RPMI8226 (cell line): ENCODE data around the gene ZNF836.
"Not testable (repeated sequence)": the region's sequence is repeated elsewhere in the genome, so short reads cannot be mapped to it uniquely, and the experiment has no call there.

Experiments used
- DNase-seq: peaks from one replicate; pipeline ENCODE4 v3.0.0-alpha.2; 2015

Gene ZNF836

GRCh38 chr19:52171321-52172169 lies at the start of gene ZNF836:
TSS of gene ZNF836 (minus strand) at chr19:52171621. CDS start at chr19:52168072, 3,549 bp downstream.
- DNase-seq: peak; percentile 87

DNA sequence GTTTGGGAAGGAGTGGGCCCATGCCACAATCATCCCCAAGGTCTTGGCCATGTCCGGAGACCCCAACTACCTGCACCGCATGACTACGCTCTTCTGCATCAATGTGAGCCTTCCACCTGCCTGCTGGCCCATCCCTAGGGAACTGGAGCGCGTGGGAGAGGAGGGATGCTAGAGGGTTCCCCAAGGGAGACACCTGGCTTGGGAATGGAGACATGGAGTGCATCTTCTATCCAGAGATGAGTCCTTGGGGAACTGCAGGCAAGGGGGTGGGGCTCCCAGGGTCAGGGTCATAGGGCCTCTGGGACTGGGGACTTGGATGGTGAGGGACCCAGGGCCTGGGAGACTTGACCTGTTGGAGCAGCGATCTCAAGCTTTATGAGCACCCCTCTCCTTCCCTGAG lies 49.6 kb upstream of the ZNF836 start:
- no peak for DNase-seq

- DNase-seq: no peak
These were observed 48.2 kb upstream of the ZNF836 start for GRCh38 chr19:52219611-52220010.

- no peak for DNase-seq
These were observed 46.2 kb upstream of the ZNF836 start for GRCh38 chr19:52217576-52217975.

DNA sequence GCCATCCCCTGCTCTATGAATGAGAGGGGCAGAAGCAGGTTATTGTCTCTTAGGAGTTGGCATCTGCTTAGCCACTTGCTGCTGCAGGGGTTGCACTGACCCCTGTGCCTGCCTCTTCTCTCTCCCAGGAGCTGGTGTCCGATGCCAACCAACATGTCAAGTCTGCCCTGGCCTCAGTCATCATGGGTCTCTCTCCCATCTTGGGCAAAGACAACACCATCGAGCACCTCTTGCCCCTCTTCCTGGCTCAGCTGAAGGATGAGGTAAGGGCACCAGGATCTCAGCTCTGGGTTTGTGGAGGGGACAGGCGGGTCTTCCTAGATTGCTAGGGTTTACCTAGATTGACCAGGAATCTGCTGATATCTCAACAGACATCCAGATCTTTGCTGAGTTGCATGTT lies 45.0 kb upstream of the ZNF836 start:
- DNase-seq: no peak

DNA sequence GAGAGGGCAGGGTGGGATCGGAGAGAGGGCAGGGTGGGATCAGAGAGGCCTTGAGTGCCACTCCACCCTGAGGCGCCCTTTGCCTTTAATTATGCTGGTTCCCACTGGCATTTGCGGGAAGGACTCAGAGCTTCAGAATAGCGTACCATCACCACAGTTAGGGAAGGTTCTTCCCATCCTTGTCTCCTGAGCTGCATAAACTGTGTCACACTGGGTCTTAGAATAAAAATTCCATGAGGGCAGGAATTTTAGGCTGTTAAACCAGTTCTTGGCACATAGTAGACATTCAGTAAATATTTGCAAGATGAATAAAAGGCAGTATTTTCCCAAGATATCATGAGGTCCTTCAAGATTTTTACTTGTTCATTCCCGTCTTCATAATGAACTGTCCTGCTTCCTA lies 42.8 kb upstream of the ZNF836 start:
- DNase-seq: no peak

DNA sequence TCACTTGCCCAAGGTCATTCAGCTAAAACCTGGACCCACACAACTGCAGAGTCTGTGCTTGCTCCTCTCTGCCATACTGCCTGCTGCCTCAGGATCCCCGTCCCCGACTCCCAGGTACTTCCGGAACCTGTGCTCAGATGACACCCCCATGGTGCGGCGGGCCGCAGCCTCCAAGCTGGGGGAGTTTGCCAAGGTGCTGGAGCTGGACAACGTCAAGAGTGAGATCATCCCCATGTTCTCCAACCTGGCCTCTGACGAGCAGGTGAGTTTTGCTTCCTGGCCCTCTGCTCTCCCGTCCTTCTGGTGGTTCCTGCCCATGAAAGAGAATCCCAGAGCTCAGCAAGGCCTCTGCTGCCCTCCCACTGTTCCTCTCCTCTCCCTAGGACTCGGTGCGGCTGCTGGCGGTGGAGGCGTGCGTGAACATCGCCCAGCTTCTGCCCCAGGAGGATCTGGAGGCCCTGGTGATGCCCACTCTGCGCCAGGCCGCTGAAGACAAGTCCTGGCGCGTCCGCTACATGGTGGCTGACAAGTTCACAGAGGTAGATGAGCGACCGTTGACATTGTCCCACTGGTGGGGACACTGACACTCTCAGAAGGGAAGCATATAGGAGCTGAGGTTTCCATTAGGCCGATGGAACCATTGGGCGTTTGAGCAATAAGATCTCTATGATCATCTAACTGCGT lies 41.3 kb upstream of the ZNF836 start:
- DNase-seq: no peak

- DNase-seq: no peak
These were observed 40.6 kb upstream of the ZNF836 start for GRCh38 chr19:52211926-52212571.

- DNase-seq: no peak
These were observed 39.8 kb upstream of the ZNF836 start for GRCh38 chr19:52211203-52211602.

DNA sequence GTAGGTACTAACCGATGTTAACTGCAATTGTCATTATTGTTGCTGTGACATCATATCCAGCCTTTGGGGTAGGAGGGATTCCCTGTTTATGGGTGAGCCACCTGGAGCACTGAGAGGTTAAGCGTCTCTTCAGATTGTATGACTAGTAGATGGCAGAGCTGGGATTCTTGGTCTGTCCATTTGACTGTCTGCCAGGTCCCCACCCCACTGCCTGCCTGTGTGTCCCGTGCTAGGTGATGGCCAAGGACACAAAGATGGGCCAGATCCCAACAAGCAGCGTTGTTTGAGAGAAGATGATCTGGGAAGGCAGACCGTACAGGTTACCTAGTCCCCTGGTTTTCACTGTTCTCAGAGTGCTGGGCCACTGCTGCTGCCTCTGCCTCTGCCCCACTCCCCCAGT lies 35.1 kb upstream of the ZNF836 start:
- DNase-seq: no peak

- not testable (repeated sequence) for DNase-seq
These were observed 29.5 kb upstream of the ZNF836 start for GRCh38 chr19:52200755-52201391.

DNA sequence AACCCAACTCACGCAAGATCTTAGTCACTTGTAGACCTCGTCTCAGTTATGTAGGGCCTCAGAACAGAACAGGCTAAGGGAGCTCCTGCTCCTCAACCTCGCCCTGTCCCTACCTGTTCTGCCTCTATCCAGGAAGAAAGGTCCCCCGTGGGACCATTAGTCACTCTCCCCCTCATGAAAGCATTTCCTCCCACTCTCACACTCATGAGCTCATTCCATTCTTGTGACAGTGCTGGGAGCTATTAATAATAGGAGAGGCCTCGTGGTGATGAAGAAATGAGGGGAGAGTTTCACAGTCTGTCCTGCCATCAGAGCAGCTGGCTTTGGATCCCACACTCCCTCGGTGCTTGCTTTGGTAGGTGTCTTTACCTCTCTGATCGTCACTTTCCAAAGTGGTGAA lies 28.6 kb upstream of the ZNF836 start:
- no peak for DNase-seq

DNA sequence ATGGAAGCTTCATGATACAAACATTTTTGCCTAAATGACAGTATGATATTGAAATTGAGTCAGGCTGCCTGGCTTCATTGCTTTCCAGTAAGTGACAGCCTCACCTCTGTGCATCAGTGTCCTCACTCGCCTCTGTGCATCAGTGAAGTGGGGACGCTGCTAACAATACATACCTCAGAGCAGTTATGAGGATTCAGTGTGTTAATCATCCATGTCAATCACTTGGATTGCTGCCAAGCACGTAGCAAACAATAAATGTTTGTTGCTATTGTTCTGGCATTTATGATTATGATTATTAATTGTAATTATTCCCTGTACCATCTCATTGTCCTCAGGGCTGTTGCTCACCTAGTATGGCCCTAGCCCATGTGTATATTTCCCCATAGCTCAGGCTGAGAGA lies 27.3 kb upstream of the ZNF836 start:
- DNase-seq: no peak

DNA sequence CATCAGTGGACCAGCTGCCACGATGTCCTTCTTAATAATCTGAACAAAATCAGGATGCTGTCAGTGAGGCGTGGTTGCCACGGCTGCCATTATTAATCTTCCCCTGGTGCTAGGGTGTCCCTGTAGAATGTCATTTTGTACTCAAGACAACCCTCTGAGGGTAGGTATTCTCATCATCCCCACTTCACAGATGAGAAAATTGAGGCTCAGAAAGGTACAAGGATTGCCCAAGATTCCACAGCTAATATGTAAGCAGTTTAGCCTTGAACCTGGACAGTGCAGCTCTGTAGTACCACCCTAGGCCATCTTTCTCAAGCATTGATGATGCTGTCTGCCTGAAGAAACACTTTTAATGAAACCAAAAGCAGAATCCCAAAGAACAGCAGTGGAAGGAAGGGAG lies 26.5 kb upstream of the ZNF836 start:
- no peak for DNase-seq

- no peak for DNase-seq
These were observed 25.0 kb upstream of the ZNF836 start for GRCh38 chr19:52196256-52196967.

- no peak for DNase-seq
These were observed 20.5 kb upstream of the ZNF836 start for GRCh38 chr19:52191951-52192350.

DNA sequence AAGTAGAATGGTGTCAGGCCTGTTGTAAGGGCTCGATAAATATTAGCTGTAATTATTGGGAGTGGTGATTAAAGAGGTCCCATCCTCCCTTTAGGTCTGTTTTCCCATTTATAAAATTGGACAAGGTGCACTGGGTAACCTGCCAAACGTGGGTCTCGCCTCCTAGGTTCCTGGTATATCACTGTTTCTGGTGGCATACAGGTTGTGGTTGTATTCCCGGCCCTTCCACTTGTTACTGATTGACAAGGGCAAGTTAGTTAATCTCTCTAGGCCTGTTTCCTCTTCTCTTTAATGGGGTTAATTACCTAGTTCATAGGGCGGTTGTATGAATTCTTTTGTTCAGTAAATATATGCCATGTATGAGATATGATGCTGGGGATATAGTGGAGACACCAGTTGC lies 20.0 kb upstream of the ZNF836 start:
- DNase-seq: no peak

DNA sequence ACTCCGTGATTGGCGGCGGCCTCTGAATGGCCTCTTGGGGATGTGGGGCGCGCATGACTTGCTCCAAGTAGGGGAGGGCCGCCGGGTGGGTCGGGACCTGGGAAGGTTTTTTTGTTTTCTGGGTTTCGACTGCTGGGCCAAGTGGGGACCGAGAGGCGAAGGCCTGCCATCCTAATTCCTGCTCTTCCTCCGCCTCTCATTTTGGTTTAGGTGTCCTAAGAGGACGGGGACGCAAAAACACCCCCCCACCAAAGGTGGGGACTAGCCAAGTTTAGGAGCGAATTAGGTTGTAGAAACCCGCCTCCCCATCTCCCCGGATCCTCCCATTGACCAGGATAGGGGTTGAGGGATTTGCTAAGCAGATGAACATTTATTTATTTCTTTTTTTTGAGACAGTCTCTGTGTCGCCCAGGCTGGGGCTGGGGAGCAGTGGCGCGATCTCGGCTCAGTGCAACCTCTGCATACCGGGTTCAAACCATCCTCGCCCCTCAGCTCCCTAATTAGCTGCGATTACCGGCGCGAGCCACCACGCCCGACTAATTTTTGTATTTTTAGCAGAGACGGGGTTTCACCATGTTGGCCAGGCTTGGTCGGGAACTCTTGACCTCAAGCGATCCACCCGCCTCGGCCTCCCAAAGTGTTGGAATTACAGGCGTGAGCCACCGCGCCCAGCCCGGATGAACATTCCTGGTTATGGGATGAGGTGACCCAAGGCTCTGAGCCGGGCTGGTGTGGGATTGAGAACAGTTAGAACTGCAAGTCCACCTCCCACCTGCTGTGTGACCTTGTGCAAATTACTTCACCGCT lies 19.3 kb upstream of the ZNF836 start:
- peak; percentile 36 for DNase-seq

DNA sequence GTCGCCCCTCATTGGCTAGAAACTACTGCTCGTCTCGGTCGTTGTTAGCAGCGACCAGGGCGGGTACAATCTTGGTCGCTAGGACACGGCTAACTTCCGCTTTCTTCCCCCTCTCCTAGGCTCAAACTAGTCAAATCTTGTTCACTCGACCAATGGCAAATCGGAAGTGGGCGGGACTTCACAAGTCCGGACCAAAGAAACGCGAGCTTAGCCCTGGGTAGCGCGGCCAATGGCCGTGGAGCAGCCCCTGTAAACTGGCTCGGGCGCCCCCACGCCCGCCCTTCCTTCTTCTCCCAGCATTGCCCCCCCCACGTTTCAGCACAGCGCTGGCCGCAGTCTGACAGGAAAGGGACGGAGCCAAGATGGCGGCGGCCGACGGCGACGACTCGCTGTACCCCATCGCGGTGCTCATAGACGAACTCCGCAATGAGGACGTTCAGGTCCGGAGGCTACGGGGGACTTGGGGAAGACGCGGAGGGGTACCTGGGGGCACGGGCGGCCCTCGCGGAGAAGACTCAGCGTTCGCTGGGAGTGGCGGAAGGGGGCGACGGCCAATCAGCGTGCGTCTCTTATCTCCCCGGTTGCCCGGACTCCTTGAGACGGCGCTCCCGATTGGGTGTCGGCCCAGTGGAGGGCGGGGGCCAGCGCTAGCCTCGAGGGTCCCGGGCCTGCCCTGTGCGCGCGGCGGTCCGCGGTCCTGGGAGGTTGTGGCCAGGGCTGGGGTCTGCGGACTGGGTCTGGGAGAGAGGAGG lies 18.5 kb upstream of the ZNF836 start, which contains the start of gene PPP2R1A:
PPP2R1A (plus strand) TSS at position 318 of the 752 bp plus-strand sequence; CDS start at position 363, 45 bp downstream.
- peak; percentile 99 for DNase-seq

DNA sequence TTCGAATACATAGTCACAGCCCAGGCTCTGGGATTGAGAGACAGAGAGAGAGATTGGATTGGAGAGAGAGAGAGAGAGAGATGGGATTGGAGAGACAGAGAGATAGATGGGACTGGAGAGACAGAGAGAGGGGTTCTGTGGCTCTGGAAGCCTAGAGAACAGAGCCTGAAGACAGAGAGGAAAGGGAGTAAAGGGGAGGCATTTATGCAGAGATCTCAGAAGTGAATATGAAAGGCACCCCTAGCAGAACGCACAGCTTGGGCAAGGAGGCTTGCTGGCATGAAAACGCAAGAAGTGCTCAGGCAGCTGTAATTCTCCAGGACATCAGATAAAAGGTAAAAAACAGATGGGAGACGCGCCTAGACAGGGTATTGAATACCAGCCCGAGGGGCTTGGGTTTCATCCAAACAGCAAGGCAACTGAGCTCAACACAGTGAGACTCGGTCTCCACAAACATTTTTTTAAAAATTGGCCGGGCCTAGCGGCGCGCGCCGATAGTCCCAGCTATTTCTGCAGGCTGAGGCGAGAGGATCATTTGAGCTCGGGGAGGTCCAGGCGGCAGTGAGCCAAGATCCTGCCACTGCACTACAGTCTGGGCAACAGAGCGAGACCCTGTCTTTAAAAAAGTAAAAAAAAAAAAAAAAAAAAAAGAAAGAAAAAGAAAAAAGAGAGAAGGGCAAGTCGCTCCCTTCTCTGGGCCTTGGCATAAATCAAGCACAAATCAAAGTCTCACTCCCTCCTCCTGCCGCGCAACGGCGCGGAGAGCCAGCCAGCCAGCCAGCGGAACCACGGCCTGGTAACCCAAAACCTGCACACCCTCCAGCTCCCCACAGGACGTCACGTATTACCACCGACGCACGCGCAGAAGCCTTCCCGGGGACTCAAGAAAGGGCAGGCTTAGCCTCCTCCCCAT lies 17.7 kb upstream of the ZNF836 start:
- DNase-seq: no peak
